ENCODE data around the gene LHX8.
"Not testable (repeated sequence)": the region's sequence is repeated elsewhere in the genome, so short reads cannot be mapped to it uniquely, and the experiment has no call there.

Gene LHX8

DNA sequence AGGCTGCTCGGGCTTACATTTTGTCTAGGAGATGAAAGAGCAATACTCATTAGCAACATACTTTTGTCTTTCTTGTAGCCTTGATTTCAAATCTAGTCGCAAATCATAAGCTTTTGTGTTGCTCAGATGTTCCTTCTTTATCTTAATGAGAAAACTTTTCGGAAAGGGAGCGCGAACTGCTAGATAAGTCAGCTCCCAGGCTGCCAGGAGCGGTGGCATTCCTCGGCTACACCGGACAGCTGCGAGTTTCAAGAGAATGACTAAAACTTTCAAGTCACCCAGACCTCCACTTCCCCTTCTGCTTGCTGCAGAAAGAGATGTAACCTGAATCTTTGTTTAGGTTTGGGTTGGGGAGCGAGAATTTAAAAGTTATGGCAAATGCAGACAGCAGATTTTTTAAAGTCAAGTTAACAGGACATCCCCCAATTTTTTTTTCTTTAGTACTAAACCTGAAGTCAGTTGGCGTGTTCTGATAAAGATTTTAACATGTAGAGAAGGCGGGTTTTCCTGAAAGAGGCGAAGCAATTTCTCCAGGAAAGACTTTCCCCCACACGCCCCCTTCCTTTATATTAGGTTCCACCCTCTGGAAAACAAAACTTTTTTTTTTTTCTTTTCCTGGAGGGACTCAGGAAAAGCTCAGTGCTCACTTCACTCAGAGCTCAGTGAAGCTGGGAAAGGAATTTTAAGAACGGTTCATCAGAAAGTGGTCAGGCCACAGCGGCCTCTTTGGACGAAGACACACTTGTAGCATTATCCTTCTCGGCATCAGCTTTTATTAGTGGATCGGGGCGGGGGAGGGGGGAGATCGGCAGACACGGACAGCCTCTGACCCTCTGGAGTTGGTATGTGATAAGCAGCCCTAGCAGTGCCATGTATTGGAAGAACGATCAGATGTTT, at the start of gene LHX8:
Gene LHX8, plus strand, starts transcription at position 639 of the 897 bp plus-strand sequence. CDS start 2,227 bp downstream, outside the sequence.
- DNase-seq (ENCODE audit: extremely low spot score, insufficient read length, low read depth) (no peak), FAIRE-seq (no peak)

DNA sequence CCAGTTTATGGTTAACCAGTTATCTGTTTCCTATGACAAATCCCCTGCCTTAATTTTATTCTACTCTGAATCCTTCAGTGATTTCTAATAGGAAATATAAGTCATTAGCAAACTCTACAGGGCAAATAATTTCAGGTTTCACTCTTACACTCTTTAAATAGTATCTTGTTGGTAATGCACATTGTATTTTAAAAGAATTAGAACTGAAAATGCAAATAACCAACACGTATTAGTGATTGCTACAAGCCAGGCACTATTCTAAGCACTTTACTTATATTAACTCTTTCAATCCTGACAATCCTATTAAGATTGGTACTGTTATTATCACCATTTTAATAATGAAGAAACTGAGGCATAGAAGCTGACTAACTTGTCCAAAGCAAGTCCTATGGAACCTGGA, 48.3 kb upstream of the LHX8 start:
- FAIRE-seq (no peak), DNase-seq (ENCODE audit: extremely low spot score, insufficient read length, low read depth) (no peak)

DNA sequence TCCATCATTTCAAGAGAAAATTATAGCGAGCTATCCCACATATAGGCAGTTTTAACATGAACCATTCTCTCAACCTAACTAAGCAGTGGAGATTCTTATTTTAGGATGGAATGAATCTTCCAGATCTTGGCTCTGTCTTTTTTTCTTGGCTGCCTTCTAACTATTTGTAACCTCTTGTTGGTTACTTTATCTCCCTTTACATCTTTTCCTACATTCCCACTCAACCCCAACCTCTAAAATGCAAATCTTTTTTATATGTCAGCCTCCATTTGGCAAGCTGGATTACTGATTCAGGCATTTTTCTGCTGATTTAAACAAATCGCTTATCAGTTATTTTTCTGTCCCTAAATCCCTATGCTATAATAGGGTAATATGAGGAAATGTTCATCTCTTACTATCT, 46.9 kb upstream of the LHX8 start:
- DNase-seq (ENCODE audit: extremely low spot score, insufficient read length, low read depth) (no peak), FAIRE-seq (no peak)

GRCh38 chr1:75092141-75092540, 42.0 kb upstream of the LHX8 start:
- DNase-seq (ENCODE audit: extremely low spot score, insufficient read length, low read depth) (no peak), FAIRE-seq (no peak)

GRCh38 chr1:75097654-75098053, 36.5 kb upstream of the LHX8 start:
- no peak for DNase-seq (ENCODE audit: extremely low spot score, insufficient read length, low read depth)
- no peak for FAIRE-seq

GRCh38 chr1:75099581-75099980, 34.6 kb upstream of the LHX8 start:
- no peak for DNase-seq (ENCODE audit: extremely low spot score, insufficient read length, low read depth)
- no peak for FAIRE-seq

GRCh38 chr1:75100481-75101092, 33.6 kb upstream of the LHX8 start:
- FAIRE-seq (no peak), DNase-seq (ENCODE audit: extremely low spot score, insufficient read length, low read depth) (no peak)

- not testable (repeated sequence) for FAIRE-seq; DNase-seq (ENCODE audit: extremely low spot score, insufficient read length, low read depth)
Observed at GRCh38 chr1:75112362-75112951, 21.7 kb upstream of the LHX8 start.

GRCh38 chr1:75115654-75116053, 18.5 kb upstream of the LHX8 start:
- FAIRE-seq (no peak), DNase-seq (ENCODE audit: extremely low spot score, insufficient read length, low read depth) (no peak)

DNA sequence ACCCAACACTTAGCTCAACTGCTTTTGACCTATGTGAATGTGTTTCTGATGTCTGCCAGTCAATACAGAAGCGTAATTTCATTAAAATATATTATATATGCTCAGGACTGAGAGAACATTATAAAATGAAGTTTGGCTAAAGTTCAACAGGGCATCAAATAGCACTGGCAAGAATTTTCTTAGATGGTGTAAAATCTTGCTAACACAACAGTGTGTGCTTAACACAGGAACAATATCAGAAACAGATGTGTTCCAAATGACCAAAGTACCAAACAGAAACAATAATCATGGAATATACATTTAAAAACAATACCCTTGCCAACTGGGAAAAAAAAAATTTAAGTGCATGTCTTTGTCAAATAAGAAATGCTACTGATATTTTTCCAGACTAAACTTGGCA, 10.4 kb upstream of the LHX8 start:
- no peak for DNase-seq (ENCODE audit: extremely low spot score, insufficient read length, low read depth)
- no peak for FAIRE-seq

GRCh38 chr1:75124510-75124909, 9.7 kb upstream of the LHX8 start:
- DNase-seq (ENCODE audit: extremely low spot score, insufficient read length, low read depth) (no peak), FAIRE-seq (no peak)

- no peak for FAIRE-seq
- no peak for DNase-seq (ENCODE audit: extremely low spot score, insufficient read length, low read depth)
Observed at GRCh38 chr1:75125161-75125726, 8.9 kb upstream of the LHX8 start.

GRCh38 chr1:75126611-75127101, 7.5 kb upstream of the LHX8 start:
- DNase-seq (ENCODE audit: extremely low spot score, insufficient read length, low read depth) (no peak), FAIRE-seq (no peak)

GRCh38 chr1:75127916-75128717, 6.1 kb upstream of the LHX8 start:
- DNase-seq (ENCODE audit: extremely low spot score, insufficient read length, low read depth) (no peak), FAIRE-seq (no peak)

GRCh38 chr1:75129660-75129982, 4.6 kb upstream of the LHX8 start:
- no peak for DNase-seq (ENCODE audit: extremely low spot score, insufficient read length, low read depth)
- no peak for FAIRE-seq

DNA sequence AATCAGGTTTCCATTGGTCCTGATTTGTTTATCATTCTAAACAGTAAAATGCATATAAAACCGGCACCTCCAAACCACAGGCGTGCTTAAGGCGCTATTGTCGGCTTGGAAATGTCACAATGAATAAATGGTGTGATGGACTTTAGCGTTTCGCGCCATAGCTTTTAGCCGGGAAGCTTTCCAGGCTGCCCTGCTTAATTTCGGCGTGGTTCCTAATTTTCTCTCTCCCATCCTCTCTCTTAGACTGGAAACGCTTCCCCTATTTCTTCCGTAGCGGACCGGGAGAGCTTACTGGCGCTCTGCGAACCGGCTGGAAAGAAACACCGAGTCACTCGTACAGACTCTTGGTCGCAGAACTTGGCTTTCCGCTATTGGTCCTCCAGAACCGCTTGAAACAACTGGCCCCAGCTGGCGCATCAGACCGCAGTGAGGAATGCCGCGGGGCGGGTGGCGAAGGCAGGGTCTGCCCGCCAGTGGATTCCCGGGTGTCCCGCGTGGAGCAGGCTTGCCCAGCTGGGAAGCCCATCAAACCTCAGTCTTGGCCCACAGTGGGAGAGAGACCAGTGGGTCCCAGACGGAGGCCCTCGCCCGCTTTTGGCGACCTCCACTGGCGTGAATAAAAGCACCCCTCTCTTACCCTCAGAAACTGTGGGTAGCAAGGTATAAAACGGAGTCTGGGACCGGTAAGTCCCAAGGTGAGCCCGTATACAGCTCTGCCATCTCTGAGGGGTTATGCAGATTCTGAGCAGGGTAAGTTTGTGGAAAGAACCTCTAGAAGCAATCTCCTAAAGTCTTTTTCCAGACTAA, 4.0 kb upstream of the LHX8 start:
- DNase-seq (ENCODE audit: extremely low spot score, insufficient read length, low read depth), result no peak
- no peak for FAIRE-seq

GRCh38 chr1:75130865-75131564, 3.2 kb upstream of the LHX8 start:
- FAIRE-seq (no peak), DNase-seq (ENCODE audit: extremely low spot score, insufficient read length, low read depth) (no peak)

DNA sequence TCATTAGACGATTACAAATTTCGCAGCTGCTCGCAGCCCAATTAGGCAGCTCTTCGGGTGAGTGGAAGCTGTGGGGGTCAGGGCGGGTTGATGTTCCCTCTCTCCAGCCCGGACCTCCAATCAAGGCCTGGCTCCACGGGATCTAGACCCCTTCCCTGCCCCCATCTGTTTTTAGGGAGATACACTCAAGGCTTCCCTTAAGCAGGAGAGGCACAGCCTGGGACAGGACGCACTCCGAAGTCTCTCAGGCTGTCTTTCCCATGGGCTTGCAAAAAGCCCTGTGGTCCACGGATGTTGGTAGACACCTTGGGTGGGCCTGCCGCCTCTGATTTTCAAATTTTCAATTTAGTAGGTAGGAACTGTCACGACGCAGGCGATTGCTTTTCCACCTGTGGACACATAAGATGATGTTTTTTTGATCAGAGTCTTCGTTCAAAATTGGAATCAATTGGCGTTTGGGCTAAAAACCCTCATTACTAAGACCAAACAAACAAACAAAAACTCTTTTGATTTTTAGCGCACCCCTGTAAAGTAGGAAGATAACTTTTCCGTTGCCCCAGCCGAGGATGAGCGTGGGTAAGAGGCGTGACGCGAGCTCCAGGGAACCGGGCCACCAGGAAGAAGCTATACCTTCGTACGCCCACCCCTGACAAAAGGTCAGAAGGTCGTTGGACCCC, 2.5 kb upstream of the LHX8 start:
- FAIRE-seq, result no peak
- no peak for DNase-seq (ENCODE audit: extremely low spot score, insufficient read length, low read depth)

Measured in GM18507 (cell line).